CD4-positive, alpha-beta T cell treated with Interleukin-15 for 1 hour (primary cell): ENCODE data around the gene ANKRD50.

ENCODE experiments used
- DNase-seq: peaks from one replicate; pipeline ENCODE4 v3.0.0-alpha.2; 2020

Gene ANKRD50

DNA sequence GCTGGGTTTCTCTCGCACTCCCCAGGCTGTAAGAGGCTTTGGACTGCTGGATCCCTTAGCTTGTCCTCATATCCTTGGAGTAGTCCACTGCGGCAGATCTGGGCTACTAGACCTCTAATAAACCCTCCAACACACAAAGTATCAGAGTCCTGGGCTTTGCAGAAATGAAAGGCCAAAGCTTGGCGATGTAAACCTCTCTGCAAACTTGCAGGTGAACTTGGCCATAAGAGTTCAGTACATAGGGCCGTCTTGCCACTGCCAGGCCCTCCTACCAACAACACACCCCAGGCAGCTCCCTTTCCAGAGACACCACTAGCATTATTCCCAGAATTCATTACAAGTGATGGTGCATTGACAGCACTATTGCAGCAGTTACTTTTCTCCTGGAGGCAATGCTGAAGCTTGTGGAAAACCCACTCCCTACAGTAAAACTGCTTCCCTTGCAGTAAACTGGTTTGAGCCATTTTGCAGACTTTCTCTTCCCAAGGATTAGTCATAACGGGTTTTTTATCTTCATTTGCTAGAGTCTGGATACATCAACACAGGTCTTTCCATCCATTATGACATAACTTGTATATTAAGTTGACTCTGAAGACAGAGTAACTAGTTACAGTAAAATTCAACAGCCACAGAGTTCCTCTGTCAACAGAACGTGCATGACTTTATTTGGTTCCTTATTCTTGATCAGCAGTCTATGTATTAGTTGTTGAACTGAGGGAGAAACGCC, 2.4 kb downstream of the ANKRD50 start:
- no peak for DNase-seq

DNA sequence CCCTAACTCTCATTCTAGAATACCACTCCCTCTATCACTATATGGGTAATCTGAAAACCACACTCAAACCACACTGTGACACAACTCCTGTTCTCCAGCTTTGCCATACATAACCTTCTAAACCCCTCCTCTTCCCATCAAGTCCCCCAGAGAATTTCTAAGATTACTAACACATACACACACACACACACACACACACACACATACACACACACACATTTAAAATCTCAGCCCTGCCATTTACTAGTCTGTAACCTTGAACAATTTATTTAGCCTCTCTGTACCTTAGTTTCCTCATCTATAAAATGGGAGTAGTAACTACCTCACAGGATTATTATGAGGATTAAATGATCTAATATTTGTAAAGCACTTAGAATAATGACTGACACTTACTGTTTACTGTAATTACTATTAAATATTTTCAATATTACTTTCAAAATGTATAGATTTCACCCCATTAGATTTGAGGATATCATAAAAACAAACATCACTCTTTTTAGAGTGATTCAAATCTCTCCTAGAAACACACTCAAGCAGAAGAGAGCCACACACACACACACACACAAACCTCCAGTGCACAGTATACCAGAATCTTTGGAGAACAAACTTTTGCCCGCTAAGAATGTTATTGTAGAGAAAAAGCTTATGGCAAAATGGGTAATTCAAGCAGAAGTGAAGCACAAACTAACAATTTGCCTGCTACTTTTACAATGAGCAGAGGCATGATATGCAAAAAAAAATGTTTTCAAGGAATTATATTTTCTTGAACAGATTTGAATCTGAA, 3.8 kb downstream of the ANKRD50 start:
- DNase-seq: no peak

DNA sequence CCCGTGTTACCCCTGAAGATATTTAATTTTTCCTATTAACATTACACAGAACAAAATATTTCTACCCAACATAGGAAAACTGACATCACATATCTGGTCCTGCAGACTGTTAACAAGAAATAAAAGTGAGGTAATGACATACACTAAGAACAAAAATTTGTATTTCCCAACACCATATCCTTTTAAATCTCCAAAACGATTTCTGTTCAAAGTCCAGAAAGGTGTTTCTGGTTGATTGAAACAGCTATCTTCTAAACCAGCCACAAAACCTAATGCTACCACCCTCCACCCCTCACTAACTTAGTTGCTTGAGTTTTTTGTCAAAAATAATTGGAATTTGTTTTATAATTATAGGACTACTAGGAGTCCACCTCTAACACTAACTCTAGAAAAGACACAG, 7.1 kb downstream of the ANKRD50 start:
- DNase-seq: no peak

DNA sequence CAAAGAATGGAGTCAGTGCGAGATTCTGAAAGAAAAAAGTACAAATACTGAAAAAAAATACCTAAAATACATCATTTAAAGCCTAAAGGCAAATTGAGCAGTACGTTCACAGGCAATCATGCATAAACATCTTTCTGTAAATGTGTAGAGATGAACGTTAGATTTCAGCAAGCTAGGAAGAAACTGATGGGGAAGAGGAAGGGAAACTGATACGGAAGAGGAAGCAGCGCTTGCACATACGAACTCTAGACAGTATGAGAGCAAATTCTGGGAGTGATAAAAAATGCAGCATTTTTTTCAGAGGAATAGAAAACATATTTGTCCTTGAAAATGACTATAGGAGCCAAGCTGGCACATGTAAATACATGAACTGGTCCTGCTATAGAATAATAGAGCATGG, 9.4 kb downstream of the ANKRD50 start:
- DNase-seq: no peak

DNA sequence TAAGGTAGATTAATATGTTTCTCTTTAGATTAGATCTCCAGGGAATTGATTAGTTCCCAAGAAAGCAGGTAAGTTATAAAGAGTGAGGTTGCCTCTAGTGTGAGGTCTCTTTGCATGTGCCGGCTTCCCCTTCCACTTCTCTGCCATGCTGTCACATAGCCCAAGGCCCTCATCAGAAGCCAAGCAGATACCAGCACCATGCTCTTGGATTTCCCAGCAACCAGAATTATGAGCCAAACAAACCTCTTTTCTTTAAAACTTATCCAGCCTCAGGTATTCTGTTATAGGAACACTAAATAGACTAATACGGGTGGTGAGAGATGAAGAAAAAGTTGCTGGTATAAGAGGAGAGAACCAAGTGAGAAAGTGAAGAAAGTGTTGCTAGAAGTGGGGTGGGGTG, 15.1 kb downstream of the ANKRD50 start:
- no peak for DNase-seq

DNA sequence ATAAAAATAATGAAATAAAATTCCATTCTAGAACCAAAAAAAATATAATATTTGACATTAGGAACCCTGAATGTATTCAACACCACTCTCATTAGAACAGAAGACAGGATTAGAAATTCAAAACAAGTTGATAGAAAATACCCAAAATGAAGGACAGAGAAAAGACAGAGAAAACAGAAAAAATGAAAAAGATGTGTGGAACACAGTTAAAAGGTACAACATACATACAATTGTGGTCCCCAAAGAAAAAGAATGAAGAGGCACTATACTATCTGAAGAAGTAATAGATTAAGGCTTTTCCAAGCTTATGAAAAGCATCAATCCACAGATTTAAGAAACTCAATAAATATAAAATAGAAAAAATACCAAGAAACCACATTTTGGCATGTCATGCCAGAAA, 16.4 kb downstream of the ANKRD50 start:
- DNase-seq: no peak

DNA sequence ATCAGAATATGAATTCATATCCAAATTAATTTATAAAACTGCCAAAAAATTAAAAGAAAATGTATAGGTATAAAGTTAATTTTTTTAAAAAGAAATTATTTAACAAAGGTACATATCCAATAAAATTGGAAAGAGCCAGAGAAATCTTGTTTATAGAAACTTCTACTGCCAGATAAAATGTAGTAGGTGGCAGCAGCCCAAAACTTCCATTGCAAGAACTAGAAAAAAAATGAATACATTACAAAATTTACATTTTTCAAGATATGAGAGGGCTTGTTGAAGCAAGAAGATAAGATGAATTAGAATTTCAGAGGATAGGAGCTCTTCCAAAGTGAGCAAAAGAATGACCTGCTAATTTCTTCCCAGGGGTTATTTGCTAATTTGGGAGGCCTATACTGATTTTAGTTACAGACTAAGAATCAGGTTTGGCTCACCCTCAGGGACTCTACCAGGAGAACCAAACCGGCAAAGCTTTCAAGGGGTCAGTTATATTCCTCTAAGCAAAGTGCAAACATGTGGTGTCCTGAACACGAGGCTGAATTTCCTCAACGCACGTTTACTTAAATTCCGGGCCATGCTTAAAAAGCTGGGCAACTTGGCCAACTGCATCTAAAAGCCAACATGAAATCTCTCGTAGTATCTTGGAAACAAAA, 17.5 kb downstream of the ANKRD50 start:
- DNase-seq: no peak

DNA sequence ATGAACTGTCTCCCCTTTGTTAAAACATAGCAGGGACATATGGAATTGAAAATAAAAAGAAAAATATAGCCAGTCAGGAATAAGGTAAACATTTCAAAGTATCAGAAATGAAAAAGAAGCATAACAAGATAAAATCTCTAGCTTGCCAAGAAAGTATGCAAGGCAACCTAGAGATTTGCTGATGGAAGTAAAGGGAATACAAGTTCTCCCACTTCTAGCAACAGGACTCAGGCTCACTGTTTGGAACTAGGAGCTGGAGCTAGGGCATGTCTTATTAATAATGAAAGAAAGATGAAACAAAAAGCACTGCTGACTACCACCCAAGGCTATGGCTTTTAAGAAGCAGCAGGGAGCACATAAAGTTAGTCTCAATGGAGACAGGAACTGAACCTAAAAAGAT, 18.2 kb downstream of the ANKRD50 start:
- no peak for DNase-seq

DNA sequence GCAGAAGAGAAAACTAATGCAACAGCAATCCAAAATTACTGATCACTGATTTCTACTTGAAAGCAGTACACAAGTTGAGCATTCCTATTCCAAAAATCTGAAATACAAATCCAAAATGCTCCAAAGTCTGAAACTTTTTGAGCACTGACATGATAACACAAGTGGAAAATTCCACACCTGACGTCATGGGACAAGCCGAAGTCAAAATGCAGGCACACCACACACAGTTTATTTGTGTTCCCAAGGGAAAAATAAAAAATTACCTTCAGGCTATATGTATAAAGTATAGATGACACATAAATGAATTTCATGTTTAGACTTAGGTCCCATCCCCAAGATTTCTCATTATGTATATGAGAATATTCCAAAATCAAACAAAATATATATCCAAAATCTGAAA, 20.7 kb downstream of the ANKRD50 start:
- DNase-seq: no peak

DNA sequence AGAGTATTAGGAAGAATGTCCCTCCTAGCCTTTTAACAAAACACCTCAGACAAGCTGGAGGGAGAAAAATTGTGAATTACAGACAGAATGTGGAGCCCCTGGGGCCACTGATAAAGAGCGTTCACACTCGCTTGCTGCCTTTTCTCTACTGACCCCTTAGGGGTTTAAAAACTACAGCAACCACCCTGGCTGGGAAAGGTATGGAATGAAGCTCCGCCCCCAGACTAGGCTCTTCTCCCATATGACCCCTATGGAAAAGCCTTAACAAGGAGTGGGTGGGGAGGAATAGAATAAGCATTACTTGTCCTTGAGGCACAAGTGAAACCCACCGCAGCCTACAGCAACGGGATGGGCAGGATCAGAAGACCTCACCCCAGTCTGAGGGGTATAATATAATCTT, 26.3 kb downstream of the ANKRD50 start:
- DNase-seq: no peak

DNA sequence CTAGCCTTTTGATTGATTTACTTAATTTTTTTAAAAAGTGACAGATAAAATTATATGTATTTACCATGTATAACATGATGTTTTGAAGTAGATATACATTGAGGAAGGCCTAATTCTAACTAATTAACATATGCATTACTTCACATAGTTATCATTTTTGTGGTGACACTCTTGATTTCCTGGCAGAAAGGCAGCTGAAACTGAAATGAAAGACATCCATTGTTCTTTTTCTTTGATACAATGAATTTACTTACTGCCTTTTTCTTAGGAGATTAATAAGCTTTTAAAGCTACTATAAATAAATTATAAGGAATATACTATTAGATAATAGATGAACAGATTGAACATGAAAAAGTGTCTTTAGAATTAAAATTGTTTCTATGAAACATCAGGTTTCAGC, 26.7 kb downstream of the ANKRD50 start:
- no peak for DNase-seq

DNA sequence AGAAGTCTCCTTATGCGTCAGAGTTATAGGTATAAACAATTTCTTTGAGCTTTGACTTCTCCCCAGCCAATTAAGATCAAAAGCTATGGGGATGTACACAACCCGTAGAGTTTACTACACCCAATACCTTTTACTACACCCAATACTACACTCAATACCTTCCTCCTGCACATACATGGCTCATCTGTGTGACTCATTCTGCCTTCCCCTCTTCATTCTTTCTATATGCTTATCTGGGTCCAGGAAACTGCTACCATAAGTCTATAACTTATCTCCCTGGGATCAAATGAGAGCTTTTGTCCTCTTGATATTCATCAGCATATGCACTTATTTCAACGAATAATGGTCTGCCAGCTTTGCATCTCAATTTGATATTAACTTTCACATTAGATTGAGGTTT, 28.2 kb downstream of the ANKRD50 start:
- no peak for DNase-seq

DNA sequence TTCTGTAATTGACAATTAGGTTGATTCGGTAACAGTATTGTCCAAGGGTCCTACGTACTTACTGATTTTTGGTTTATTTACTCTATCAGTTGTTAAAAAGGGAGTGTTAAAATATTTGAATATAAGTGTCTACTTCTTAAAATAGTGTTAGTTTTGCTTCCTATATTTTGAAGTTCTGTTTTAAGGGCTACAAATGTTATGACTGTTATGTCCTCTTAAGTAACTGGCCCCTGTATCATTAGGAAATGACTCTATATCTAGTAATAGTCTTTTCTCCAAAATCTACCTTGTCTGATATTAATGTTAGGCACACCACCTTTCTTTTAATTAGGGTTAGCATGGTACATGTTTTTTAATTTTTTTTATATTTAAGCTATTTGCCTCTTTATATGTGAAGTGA, 30.1 kb downstream of the ANKRD50 start:
- DNase-seq: no peak

DNA sequence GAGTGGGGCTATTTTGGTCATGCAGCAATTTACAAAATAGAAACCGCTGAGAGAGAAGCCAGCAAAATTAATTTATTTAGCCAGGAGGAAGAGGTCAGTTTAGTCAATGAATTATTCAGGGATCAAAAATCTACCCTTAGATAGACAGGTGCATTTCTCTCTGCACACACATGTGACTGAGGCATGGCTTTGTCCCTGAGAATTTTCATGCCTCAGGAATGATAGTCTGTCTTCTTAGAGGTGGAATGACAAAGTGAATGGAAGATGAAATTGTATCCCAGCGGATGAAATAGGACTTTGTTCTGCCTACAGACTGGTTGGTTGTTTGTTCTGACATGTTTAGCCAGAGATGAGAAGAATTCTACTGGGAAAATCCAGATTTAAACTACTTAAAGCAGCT, 46.0 kb downstream of the ANKRD50 start:
- no peak for DNase-seq

DNA sequence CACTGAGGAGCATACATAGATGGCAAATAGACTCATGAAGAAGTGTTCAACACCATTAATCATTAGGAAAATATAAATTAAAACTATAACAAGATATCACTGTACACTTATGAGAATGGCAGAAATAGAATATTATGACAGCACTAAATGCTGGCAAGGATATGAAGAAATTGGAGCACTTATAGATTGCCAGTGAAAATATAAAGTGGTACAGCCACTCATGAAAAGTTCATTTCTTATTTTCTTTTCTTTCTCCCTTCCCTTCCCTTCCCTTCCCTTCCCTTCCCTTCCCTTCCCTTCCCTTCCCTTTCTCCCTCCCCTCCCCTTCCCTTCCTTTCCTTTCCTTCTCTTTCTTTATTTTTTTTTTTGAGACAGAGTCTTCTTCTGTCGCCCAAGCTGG, 53.7 kb downstream of the ANKRD50 start:
- no peak for DNase-seq

DNA sequence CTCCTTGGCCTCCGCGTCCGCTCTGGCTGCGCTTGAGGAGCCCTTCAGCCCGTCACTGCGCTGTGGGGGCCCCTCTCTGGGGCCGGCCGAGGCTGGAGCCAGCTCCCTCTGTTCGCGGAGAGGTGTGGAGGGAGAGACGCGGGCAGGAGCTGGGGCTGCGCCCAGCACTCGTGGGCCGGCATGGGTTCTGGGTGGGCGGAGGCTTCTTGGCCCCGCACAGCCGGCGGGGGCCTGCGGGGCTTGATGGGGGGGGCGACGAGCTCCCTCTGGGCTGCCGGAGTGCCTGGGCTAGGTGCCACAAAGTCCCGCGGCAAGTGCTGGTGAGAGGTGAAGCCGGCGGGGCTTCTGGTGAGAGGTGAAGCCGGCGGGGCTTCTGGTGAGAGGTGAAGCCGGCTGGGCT, 61.9 kb downstream of the ANKRD50 start:
- DNase-seq: no peak

DNA sequence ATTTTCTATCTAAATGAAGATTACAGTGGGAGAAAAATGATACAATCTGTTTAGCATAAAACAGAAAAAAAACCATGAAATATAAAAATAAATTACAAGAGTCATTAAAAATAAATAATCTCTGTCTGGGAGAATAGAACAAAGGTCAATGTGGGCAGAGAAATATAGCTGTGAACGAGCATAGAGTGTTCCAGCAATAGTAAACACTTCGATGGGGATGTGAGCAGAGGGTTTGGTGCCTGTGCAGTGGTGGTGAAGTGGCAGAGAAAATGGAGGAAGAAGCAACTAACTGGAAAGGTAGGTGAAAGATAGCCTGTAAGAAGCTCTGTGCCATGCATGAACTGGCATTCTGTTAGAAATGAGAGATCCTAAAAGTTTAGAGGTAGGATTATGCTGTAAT, 64.9 kb downstream of the ANKRD50 start:
- no peak for DNase-seq

DNA sequence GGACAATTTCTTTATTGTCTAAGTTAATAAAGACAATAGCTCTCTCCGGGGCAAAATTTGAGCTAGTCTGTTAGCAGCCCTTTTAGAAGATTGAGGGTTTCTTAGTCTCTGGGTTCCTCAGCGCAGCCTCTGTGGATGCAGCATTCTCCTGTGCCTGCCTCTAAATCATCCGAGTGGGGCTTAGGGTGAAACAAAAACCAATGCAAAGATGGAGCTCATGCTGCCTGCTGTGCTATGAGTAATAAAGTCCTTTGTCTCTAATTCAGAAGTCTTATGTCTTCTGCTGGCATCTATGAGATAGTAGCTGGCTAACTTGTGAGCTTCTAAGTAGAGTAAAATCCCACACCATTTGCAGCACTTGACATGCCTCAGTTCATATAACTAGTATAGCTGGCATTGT, 67.9 kb downstream of the ANKRD50 start:
- DNase-seq: no peak

DNA sequence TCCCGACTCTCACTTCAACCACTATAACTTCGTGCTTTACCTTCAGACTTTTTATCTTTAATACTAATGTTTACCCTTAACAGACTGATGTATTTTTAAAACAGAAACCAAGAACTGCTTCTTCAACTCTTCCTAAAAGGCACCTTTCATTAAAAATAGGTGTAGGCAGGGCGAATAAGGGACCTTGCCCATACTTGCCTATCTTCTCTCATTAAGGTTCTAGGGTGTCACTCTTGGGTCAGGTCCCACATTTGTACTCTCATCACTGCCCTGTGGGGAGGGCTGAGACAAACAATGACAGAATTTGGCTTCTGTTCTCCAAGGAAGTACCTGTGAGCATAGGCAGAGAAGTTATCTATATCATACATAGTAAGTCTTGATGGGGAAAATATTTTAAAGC, 69.7 kb downstream of the ANKRD50 start:
- DNase-seq: no peak

DNA sequence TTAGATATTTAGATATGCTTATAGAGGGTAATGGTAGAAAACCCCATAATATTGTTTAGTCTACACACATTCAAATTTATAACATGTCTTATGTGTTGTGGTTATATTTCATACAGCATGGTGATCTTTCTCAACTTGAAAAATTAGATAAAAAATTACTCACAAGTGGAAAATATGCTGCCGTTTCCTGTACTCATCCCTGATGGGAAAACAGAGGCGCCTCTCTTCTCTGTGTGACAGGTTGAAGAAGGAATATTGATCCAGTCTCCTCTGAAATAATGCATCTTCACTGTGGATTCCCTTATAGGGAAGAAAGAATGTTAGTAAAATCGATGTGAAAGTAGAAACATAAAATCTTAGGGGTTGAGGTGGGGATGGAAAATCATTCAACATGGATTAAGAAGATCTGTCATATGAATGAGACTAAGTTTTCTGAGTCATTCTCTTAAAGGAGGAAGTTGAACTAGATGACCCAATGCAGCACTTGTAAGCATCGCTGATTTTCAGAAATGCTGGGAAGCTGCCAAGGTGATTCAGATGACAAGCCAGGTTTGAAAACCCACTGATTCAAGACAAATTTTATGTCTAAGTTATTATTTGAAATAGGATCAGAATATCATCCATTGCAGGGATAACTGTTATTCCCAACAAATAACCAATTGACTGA, 70.7 kb downstream of the ANKRD50 start:
- DNase-seq: peak; percentile 20

DNA sequence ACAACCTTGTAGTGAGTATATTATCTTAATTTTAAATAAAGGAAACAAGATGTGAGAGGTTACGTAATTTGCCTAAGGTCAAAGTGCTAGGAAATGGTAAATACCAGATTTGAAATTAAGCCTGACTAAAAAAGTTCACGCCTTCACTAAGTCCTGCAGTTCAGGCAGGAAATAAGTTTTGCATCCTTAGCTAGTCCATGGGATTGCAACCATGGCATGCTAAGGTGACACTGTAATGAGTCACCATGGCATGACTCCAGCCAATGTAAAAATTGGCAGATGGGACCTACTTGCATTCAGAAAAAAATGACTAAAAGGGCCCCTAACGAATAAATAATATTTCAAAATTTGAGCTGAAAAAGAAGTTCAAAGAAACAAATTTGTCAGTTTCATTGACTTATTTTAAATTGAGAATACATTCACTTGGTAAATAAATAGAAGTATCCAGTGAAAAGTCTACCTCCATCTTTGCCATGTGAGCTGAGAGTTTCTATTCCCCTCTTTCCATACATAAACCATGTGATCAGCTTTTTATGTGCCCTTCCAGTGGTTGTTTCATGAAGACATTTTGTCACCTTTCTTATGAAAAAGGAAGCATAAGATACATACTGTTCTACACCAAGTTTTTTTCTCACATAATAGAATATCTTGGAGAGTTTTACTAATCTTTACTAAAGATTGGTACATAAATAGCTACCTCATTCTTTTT, 72.4 kb downstream of the ANKRD50 start:
- DNase-seq: no peak

DNA sequence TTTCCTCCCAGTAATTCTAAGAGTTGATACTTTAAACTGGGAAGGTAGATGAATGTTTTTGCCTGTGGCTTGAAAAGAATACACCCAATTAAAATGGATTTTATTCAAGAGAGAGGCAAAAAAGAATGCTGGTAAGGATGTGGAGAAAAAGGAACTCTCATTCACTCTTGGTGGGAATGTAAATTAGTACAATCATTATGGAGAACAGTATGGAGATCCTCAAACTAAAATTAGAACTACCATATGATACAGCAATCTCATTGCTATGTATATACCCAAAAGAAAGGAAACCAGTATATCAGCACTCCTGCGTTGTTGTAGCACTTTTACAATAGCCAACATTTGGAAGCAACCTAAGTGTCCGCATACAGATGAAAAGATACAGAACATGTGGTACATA, 75.2 kb downstream of the ANKRD50 start:
- no peak for DNase-seq

DNA sequence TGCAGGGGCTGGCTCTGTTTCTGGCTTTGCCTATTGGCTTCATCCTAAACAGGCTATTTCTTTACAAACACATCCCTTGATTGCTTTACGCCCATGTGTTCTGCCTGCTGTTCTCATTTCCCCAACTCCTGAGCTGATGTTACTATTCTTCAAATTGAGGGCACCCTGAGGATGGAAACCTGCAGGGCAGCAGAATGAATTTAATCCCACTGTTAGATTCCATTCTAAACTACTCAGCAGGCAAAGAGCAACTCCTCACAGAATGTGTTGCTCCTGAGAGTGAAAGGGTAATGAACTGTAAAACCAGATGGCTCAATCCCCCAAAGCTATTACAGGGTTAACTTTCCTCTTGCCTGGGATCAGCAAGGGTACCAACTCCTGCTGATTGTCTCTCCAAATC, 75.7 kb downstream of the ANKRD50 start:
- no peak for DNase-seq
